ENCODE data around the gene CENPT.

CENPT gene

DNA sequence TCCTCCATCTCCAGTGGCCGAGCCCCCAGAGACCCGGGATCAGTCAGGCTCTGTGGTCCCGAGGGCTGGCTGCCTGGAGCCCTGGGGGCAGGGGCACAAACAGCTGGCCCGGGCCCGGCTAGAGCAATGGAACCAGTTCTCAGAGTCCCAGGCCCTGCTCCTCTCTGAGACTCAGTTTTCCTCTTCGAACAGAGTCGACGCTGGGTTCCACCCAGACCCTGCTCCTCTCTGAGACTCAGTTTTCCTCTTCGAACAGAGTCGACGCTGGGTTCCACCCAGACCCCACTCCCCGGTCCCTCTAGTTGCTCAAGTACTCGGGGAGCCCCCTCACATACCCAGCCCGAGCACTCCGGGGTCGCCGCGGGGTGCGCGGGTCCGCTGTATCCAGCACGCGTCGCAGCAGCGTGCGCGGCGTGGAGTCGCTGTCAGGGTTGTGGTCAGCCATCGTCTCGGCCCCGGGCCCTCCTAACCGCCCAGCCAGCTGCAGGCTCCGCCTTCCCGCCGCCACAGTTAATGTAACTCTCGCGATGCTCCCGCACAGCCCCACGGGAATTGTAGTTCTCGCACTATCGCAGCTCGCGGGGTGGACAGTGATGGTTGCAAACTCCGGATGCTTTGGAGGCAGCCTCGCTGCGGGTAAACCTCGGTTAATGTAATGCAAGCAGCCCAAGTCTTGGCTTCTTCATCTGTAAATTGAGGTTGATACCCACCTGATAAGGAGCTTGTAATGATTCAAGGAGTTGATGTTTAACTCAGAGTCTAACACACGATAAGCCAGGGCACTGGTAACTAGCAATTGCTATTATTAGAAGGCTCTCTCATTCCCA is 13.9 kb downstream of the CENPT start:
- no peak overlapping the region for H2BK12ac ChIP-seq (ENCODE audit: low read length)
- DNase-seq (ENCODE audit: low spot score): peak; percentile 90
- H2BK15ac ChIP-seq (ENCODE audit: low read length): no peak overlapping the region
- H3K36me3 ChIP-seq (replicated peaks in 1 of 2; ENCODE audit: control insufficient read depth in 2 of 2, insufficient read depth in 2 of 2, low read length in 2 of 2): peaks cover 29 to 39% of the 10 kb centered on the region in 2 donors
- H3K4me2 ChIP-seq (ENCODE audit: insufficient read depth, low read length, poor library complexity, severe bottlenecking): peak overlapping the region; percentile 94
- peak overlapping the region; percentile 88 to 93 for H3K4me3 ChIP-seq (ENCODE audit: low read length in 2 of 2)
- H4K8ac ChIP-seq (ENCODE audit: low read depth, low read length): no peak overlapping the region
- peak overlapping the region; percentile 59 for H3K23ac ChIP-seq (ENCODE audit: low read depth, low read length, poor library complexity)
- peak overlapping the region; percentile 81 for H3K9ac ChIP-seq (ENCODE audit: low read depth, low read length, poor library complexity)
- H3K27ac ChIP-seq (replicated peaks; ENCODE audit: low read length): no peak overlapping the region
- no CpG with 5 or more reads among the region's 49 CpGs for WGBS, 2 donors (ENCODE audit: extremely low coverage in 2 of 2, insufficient read length in 2 of 2, insufficient replicate concordance in 1 of 2)
- no peak overlapping the region for H2BK120ac ChIP-seq (ENCODE audit: low read depth, low read length)
- H3K9me3 ChIP-seq (replicated peaks in 1 of 2; ENCODE audit: control insufficient read depth in 2 of 2, insufficient read depth in 1 of 2, low read depth in 1 of 2, low read length in 2 of 2): no peaks in the 10 kb centered on the region
- H3K18ac ChIP-seq (ENCODE audit: low read length): peak overlapping the region; percentile 54
- H4K91ac ChIP-seq (ENCODE audit: low read depth, low read length, poor library complexity): no peak overlapping the region
- no peak overlapping the region for H2AK5ac ChIP-seq (ENCODE audit: low read depth, low read length)
- peaks cover 6 to 8% of the 10 kb centered on the region in 2 donors for H3K4me1 ChIP-seq (ENCODE audit: control insufficient read depth in 2 of 2, insufficient read depth in 1 of 2, low read depth in 1 of 2, low read length in 2 of 2)
- peak overlapping the region; percentile 82 for H2AFZ ChIP-seq (ENCODE audit: low read length)
- no peak overlapping the region for H2BK5ac ChIP-seq (ENCODE audit: low read length)
- peaks cover 3% of the 10 kb centered on the region for H3K79me1 ChIP-seq (ENCODE audit: low read depth, low read length)
- no peak overlapping the region for H3K14ac ChIP-seq (ENCODE audit: low read length)
- no peak overlapping the region for H3K4ac ChIP-seq (ENCODE audit: low read length)
- H3K27me3 ChIP-seq (ENCODE audit: control insufficient read depth in 3 of 3, insufficient read depth in 3 of 3, low read depth in 1 of 3, low read length in 3 of 3): no peaks in the 10 kb centered on the region

DNA sequence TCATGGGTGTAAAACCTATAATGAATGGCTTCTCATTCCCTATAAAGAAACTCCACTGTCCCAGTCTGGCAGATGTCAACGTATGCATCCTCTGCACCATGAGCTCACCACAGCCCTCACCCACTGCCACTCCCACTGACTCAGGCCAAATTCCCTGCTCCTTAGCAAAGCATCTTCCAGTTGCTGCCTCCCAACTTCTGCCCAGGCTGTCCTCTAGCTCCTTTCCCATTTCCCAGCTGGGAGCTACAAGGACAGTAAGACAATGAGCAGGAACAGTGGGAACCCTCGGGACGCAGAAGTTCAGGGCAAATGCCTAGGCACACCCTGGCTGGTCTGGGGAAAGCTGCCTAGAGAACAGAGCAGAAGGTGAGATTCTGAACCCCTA is 14.5 kb downstream of the CENPT start:
- H3K36me3 ChIP-seq (replicated peaks in 1 of 2; ENCODE audit: control insufficient read depth in 2 of 2, insufficient read depth in 2 of 2, low read length in 2 of 2): peaks cover 31 to 45% of the 10 kb centered on the region in 2 donors
- H3K14ac ChIP-seq (ENCODE audit: low read length): no peak overlapping the region

DNA sequence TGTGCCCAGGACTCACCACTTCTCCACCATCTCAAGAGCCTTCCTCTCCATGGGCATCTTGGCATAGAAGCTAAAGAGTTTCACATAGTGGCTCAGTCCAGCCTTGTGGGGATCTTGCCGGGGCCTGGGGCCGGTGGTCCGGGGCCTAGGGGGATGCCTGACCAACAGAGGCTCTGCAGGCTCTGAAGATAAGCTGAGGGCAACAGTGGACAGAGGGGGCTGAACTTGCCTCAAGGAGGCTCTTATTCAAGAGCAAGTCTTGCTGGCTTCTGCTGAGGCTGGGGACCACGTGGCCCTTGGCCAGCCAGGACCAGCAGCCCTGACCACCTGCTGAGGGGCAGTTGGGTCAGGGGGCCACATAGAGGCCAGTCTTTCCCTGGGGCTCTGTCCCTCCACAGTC is 18.8 kb downstream of the CENPT start:
- WGBS, 2 donors (ENCODE audit: extremely low coverage in 2 of 2, insufficient read length in 2 of 2, insufficient replicate concordance in 1 of 2): no CpG with 5 or more reads among the region's 4 CpGs
- H2BK15ac ChIP-seq (ENCODE audit: low read length): no peak overlapping the region
- H3K9me3 ChIP-seq (replicated peaks in 1 of 2; ENCODE audit: control insufficient read depth in 2 of 2, insufficient read depth in 1 of 2, low read depth in 1 of 2, low read length in 2 of 2): no peaks in the 10 kb centered on the region
- no peak overlapping the region for H2AFZ ChIP-seq (ENCODE audit: low read length)
- peaks cover 35 to 73% of the 10 kb centered on the region in 2 donors for H3K36me3 ChIP-seq (replicated peaks in 1 of 2; ENCODE audit: control insufficient read depth in 2 of 2, insufficient read depth in 2 of 2, low read length in 2 of 2)
- H2BK12ac ChIP-seq (ENCODE audit: low read length): no peak overlapping the region
- no peak overlapping the region for H3K27ac ChIP-seq (replicated peaks; ENCODE audit: low read length)
- H3K4me3 ChIP-seq (ENCODE audit: low read length in 2 of 2): no peak overlapping the region
- peaks cover 8 to 11% of the 10 kb centered on the region in 2 donors for H3K4me1 ChIP-seq (ENCODE audit: control insufficient read depth in 2 of 2, insufficient read depth in 1 of 2, low read depth in 1 of 2, low read length in 2 of 2)
- no peak overlapping the region for H4K91ac ChIP-seq (ENCODE audit: low read depth, low read length, poor library complexity)
- no peak overlapping the region for H3K9ac ChIP-seq (ENCODE audit: low read depth, low read length, poor library complexity)
- no peaks in the 10 kb centered on the region for H3K27me3 ChIP-seq (ENCODE audit: control insufficient read depth in 3 of 3, insufficient read depth in 3 of 3, low read depth in 1 of 3, low read length in 3 of 3)
- H3K23ac ChIP-seq (ENCODE audit: low read depth, low read length, poor library complexity): no peak overlapping the region
- no peak for DNase-seq (ENCODE audit: low spot score)
- no peak overlapping the region for H2BK120ac ChIP-seq (ENCODE audit: low read depth, low read length)
- H2AK5ac ChIP-seq (ENCODE audit: low read depth, low read length): no peak overlapping the region
- H3K4ac ChIP-seq (ENCODE audit: low read length): no peak overlapping the region
- no peak overlapping the region for H3K14ac ChIP-seq (ENCODE audit: low read length)
- H3K18ac ChIP-seq (ENCODE audit: low read length): no peak overlapping the region
- no peak overlapping the region for H4K8ac ChIP-seq (ENCODE audit: low read depth, low read length)
- no peak overlapping the region for H3K4me2 ChIP-seq (ENCODE audit: insufficient read depth, low read length, poor library complexity, severe bottlenecking)
- peaks cover 3% of the 10 kb centered on the region for H3K79me1 ChIP-seq (ENCODE audit: low read depth, low read length)
- H2BK5ac ChIP-seq (ENCODE audit: low read length): no peak overlapping the region

More for the DNA sequence above, 14.5 kb downstream of the CENPT start:
- Histone ChIP-seq H2BK120ac (ENCODE audit: low read depth, low read length) (no peak overlapping the region), H3K23ac (ENCODE audit: low read depth, low read length, poor library complexity) (no peak overlapping the region), H3K4me3 (ENCODE audit: low read length in 2 of 2) (peak overlapping the region; percentile 88 to 93), H3K27me3 (ENCODE audit: control insufficient read depth in 3 of 3, insufficient read depth in 3 of 3, low read depth in 1 of 3, low read length in 3 of 3) (no peaks in the 10 kb centered on the region), H3K4me2 (ENCODE audit: insufficient read depth, low read length, poor library complexity, severe bottlenecking) (peak overlapping the region; percentile 94), H2BK12ac (ENCODE audit: low read length) (no peak overlapping the region), H3K4me1 (ENCODE audit: control insufficient read depth in 2 of 2, insufficient read depth in 1 of 2, low read depth in 1 of 2, low read length in 2 of 2) (peaks cover 6 to 8% of the 10 kb centered on the region in 2 donors), H4K8ac (ENCODE audit: low read depth, low read length) (no peak overlapping the region), H4K91ac (ENCODE audit: low read depth, low read length, poor library complexity) (no peak overlapping the region), H3K27ac (replicated peaks; ENCODE audit: low read length) (no peak overlapping the region), H2BK15ac (ENCODE audit: low read length) (no peak overlapping the region), H2BK5ac (ENCODE audit: low read length) (no peak overlapping the region), H2AK5ac (ENCODE audit: low read depth, low read length) (no peak overlapping the region), H3K79me1 (ENCODE audit: low read depth, low read length) (peaks cover 3% of the 10 kb centered on the region), H3K9ac (ENCODE audit: low read depth, low read length, poor library complexity) (peak overlapping the region; percentile 65), H3K4ac (ENCODE audit: low read length) (no peak overlapping the region), H3K18ac (ENCODE audit: low read length) (no peak overlapping the region), H2AFZ (ENCODE audit: low read length) (peak overlapping the region; percentile 82), H3K9me3 (replicated peaks in 1 of 2; ENCODE audit: control insufficient read depth in 2 of 2, insufficient read depth in 1 of 2, low read depth in 1 of 2, low read length in 2 of 2) (no peaks in the 10 kb centered on the region)
- no peak for DNase-seq (ENCODE audit: low spot score)
- WGBS, 2 donors (ENCODE audit: extremely low coverage in 2 of 2, insufficient read length in 2 of 2, insufficient replicate concordance in 1 of 2): no CpG with 5 or more reads among the region's 3 CpGs

DNA sequence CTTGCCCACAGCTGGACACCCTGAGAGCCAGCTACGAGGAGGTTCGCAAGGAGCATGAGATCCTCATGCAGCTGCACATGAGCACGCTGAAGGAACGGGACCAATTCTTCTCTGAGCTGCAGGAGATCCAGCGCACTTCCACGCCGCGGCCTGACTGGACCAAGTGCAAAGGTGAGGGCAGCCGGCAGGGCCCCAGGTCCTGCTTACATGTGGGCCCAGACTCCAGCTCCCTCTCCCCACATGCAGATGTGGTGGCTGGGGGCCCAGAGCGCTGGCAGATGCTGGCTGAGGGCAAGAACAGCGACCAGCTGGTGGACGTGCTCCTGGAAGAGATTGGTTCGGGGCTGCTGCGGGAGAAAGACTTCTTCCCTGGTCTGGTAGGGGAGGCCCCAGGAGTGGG is 21.6 kb downstream of the CENPT start:
- no peak overlapping the region for H2BK12ac ChIP-seq (ENCODE audit: low read length)
- no peaks in the 10 kb centered on the region for H3K9me3 ChIP-seq (replicated peaks in 1 of 2; ENCODE audit: control insufficient read depth in 2 of 2, insufficient read depth in 1 of 2, low read depth in 1 of 2, low read length in 2 of 2)
- peaks cover 26 to 57% of the 10 kb centered on the region in 2 donors for H3K36me3 ChIP-seq (replicated peaks in 1 of 2; ENCODE audit: control insufficient read depth in 2 of 2, insufficient read depth in 2 of 2, low read length in 2 of 2)
- no peak overlapping the region for H2AK5ac ChIP-seq (ENCODE audit: low read depth, low read length)
- H3K4ac ChIP-seq (ENCODE audit: low read length): no peak overlapping the region
- H3K4me3 ChIP-seq (ENCODE audit: low read length in 2 of 2): no peak overlapping the region
- H4K8ac ChIP-seq (ENCODE audit: low read depth, low read length): no peak overlapping the region
- no peak for DNase-seq (ENCODE audit: low spot score)
- H3K18ac ChIP-seq (ENCODE audit: low read length): peak overlapping the region; percentile 52
- H3K27ac ChIP-seq (replicated peaks; ENCODE audit: low read length): no peak overlapping the region
- peaks cover 0 to 4% of the 10 kb centered on the region in 2 donors for H3K4me1 ChIP-seq (ENCODE audit: control insufficient read depth in 2 of 2, insufficient read depth in 1 of 2, low read depth in 1 of 2, low read length in 2 of 2)
- H3K4me2 ChIP-seq (ENCODE audit: insufficient read depth, low read length, poor library complexity, severe bottlenecking): no peak overlapping the region
- H3K9ac ChIP-seq (ENCODE audit: low read depth, low read length, poor library complexity): no peak overlapping the region
- no peak overlapping the region for H2BK5ac ChIP-seq (ENCODE audit: low read length)
- no CpG with 5 or more reads among the region's 14 CpGs for WGBS, 2 donors (ENCODE audit: extremely low coverage in 2 of 2, insufficient read length in 2 of 2, insufficient replicate concordance in 1 of 2)
- peak overlapping the region; percentile 20 for H2BK15ac ChIP-seq (ENCODE audit: low read length)
- H3K27me3 ChIP-seq (ENCODE audit: control insufficient read depth in 3 of 3, insufficient read depth in 3 of 3, low read depth in 1 of 3, low read length in 3 of 3): no peaks in the 10 kb centered on the region
- H3K23ac ChIP-seq (ENCODE audit: low read depth, low read length, poor library complexity): peak overlapping the region; percentile 60
- no peak overlapping the region for H2AFZ ChIP-seq (ENCODE audit: low read length)
- H2BK120ac ChIP-seq (ENCODE audit: low read depth, low read length): no peak overlapping the region
- no peak overlapping the region for H3K14ac ChIP-seq (ENCODE audit: low read length)
- no peak overlapping the region for H4K91ac ChIP-seq (ENCODE audit: low read depth, low read length, poor library complexity)
- no peaks in the 10 kb centered on the region for H3K79me1 ChIP-seq (ENCODE audit: low read depth, low read length)

Measured in neuronal stem cell (in vitro differentiated cells).